VCaP (cell line): ENCODE results near the gene TMEM185A.
A peak's percentile ranks its signal among the peaks of the same experiment; 100 is the strongest.
"Not testable (repeated sequence)": the region's sequence is repeated elsewhere in the genome, so short reads cannot be mapped to it uniquely, and the experiment has no call there.

Experiments used
- H3K27ac ChIP-seq: fragments of 450-650 bp; 2 replicates; pipeline ENCODE4 v1.5.1; 2017
- CTCF ChIP-seq: fragments of 450-650 bp; conservative IDR thresholded peaks from 2 replicates; pipeline ENCODE4 v1.5.1; 2017; ENCODE audit warnings: mild to moderate bottlenecking, moderate library complexity

TMEM185A gene

DNA sequence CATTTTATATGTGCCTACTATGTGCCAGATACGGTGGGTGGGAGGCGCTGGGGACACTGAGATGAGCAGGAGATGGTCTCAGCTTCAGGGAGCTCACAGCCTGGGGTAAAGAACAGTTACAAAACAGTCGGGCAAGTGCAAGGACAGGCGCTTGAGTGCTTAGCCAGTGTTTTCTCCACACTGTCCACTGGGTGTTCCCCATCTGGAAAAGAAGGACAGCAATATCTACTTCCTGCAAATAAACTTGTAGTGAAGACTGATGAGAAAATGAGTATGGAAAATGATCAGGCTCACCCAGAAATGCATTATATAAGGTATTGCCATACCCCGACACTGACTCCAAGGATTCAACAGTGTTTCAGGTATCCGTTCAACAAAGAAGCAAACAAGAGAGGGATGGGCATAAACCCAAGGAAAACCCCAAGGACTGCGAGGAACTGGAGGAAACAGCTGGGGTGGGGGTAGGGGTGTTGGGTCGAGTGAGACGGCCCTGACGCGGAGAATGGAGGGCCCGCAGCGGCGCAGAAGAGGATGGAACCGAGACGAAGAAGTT is 835 bp downstream of the TMEM185A start:
- H3K27ac ChIP-seq, result peak overlapping the region; percentile 74
- TF ChIP-seq CTCF, result peak; percentile 37

DNA sequence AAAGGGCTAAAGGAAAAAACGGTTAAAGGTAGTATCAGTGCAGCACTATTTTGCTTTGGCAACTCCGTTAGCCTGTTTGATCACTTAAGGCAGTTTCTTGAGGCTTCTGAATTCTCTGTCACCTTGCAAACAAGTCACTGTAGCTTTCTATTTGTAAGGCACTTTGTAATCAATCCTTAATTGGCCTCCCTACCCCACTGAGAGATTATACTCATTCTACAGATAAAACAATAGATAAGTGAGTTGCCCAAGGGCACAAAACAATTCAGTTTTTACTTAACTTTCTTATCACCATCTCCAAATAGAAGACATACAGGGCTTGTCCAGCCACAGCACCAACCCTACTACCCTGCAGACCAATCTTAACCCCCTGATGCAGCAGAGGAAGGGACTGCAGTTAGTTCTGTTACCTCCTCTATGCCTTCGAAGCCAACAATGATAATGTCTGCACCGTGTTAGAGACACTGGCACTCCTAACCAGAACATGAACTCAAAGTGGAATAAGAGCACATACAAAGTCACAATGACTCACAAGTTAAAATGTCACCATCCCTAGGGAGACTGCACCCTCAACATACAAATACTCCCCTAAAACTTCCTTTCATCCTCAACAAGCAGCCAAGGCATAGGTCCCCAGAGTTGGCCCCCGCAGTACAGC is 1.7 kb downstream of the TMEM185A start:
- H3K27ac ChIP-seq, result peak overlapping the region; percentile 74
- no peak for TF ChIP-seq CTCF

- no peak for TF ChIP-seq CTCF
- no peak overlapping the region for H3K27ac ChIP-seq
These were observed 2.8 kb downstream of the TMEM185A start for GRCh38 chrX:149628768-149629167.

DNA sequence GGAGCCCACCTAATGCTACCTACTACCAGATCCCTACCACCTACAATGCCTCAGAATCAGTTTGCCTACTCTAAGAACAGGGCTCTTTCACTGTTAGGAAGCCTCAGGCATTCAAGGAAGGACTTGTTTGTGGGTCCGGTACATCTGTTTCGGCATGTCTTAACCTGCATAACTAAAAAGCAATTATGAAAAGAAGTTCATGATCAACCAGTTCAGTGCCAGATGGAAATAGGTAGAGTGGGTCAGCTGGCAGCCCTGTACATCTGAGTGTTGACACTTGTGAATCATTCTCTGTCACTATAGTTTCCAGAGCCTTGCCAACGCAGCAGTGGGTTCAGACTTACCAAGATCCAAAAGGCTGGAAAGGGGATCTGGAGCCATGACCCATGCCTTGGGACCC is 3.3 kb downstream of the TMEM185A start:
- no peak overlapping the region for H3K27ac ChIP-seq
- no peak for TF ChIP-seq CTCF

GRCh38 chrX:149626829-149627228 is 4.8 kb downstream of the TMEM185A start:
- H3K27ac ChIP-seq, result not testable (repeated sequence)

GRCh38 chrX:149619662-149620061 is 11.9 kb downstream of the TMEM185A start:
- H3K27ac ChIP-seq, result not testable (repeated sequence)

- H3K27ac ChIP-seq, result no peak overlapping the region
- TF ChIP-seq CTCF, result no peak
These were observed 12.7 kb downstream of the TMEM185A start for GRCh38 chrX:149618871-149619270.

- no peak overlapping the region for H3K27ac ChIP-seq
- no peak for TF ChIP-seq CTCF
These were observed 19.9 kb downstream of the TMEM185A start for GRCh38 chrX:149611623-149612175.
